BE2C (cell line): ENCODE data around the gene DCX.

ENCODE experiments used
- DNase-seq: peaks from one replicate; pipeline ENCODE4 v3.0.0-alpha.2; 2020
- H3K27me3 ChIP-seq: fragments of 250-450 bp; sonication (Bioruptor Pico); 2 replicates; pipeline ENCODE4 v1.5.1; 2020; ENCODE audit warnings: mild to moderate bottlenecking
- H3K36me3 ChIP-seq: fragments of 250-450 bp; sonication (Bioruptor Pico); 2 replicates; pipeline ENCODE4 v1.5.1; 2020; ENCODE audit warnings: mild to moderate bottlenecking
- H3K4me1 ChIP-seq: fragments of 250-450 bp; sonication (Bioruptor Pico); 2 replicates; pipeline ENCODE4 v1.5.1; 2020
- H3K4me3 ChIP-seq: 2 replicates; pipeline ENCODE4 v1.5.1; 2011; ENCODE audit warnings: low read depth, low read length
- H3K9me3 ChIP-seq: fragments of 250-450 bp; sonication (Bioruptor Pico); 2 replicates; pipeline ENCODE4 v1.5.1; 2020
- TF ChIP-seq, protein P1 (sequence below): IDR thresholded peaks from 2 replicates; pipeline ENCODE4 v1.5.1; 2012; ENCODE audit warnings: mild to moderate bottlenecking, low read depth, low read length

Gene DCX

DNA sequence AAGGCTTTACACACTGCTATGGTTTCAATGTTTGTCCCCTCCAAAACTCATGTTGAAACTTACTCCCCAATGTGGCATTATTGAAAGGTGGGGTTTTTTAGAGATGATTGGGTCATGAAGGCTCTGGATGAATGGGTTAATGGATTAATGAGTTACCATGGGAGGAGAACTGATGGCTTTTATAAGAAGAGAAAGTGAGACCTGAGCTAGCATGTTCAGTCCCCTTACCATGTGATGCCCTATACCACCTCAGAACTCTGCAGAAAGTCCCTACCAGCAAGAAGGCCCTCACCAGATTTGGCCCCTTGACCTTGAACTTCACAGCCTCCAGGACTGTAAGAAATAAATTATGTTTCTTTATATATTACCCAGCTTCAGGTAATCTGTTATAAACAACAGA is 72.8 kb downstream of the DCX start:
- TF ChIP-seq, protein P1, sequence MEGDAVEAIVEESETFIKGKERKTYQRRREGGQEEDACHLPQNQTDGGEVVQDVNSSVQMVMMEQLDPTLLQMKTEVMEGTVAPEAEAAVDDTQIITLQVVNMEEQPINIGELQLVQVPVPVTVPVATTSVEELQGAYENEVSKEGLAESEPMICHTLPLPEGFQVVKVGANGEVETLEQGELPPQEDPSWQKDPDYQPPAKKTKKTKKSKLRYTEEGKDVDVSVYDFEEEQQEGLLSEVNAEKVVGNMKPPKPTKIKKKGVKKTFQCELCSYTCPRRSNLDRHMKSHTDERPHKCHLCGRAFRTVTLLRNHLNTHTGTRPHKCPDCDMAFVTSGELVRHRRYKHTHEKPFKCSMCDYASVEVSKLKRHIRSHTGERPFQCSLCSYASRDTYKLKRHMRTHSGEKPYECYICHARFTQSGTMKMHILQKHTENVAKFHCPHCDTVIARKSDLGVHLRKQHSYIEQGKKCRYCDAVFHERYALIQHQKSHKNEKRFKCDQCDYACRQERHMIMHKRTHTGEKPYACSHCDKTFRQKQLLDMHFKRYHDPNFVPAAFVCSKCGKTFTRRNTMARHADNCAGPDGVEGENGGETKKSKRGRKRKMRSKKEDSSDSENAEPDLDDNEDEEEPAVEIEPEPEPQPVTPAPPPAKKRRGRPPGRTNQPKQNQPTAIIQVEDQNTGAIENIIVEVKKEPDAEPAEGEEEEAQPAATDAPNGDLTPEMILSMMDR, result no peak
- H3K4me3 ChIP-seq, result no peak overlapping the region
- no peaks in the 10 kb centered on the region for H3K36me3 ChIP-seq

DNA sequence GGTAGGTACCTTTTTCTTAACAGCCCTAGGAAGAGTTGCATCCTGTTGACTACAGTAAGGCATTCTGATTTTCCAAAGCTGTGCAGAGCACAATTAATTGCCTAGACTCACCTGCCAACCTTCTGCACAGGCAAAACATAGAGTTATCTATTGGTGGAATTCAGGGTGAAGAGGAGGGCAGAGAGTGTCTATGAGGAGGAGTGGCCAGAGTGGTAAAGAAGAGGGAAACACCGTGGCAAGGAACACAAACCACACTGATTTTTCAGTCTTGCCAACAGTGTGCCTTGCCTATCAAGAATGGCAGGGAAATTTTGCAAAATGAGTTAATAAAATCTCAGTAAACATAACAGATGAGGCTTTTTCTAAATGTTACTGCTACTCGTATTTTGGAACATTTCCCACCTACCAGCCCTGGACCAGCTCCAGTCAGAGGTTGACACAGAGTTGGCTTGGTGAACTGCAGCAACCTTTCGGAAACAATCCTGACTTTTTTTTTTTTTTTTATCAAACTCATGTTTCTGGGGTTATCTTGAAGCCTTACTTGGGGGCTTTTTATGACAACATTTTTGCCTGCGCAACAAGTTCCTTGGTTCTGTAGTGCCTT is 73.8 kb downstream of the DCX start:
- no peak overlapping the region for H3K4me3 ChIP-seq
- no peaks in the 10 kb centered on the region for H3K4me1 ChIP-seq
- H3K36me3 ChIP-seq, result no peaks in the 10 kb centered on the region
- TF ChIP-seq, protein P1, result no peak
- H3K9me3 ChIP-seq, result no peaks in the 10 kb centered on the region
- no peak for DNase-seq
- no peaks in the 10 kb centered on the region for H3K27me3 ChIP-seq

More for the DNA sequence above, 72.8 kb downstream of the DCX start:
- no peaks in the 10 kb centered on the region for H3K4me1 ChIP-seq
- H3K9me3 ChIP-seq, result no peaks in the 10 kb centered on the region
- no peak for DNase-seq
- H3K27me3 ChIP-seq, result no peaks in the 10 kb centered on the region

DNA sequence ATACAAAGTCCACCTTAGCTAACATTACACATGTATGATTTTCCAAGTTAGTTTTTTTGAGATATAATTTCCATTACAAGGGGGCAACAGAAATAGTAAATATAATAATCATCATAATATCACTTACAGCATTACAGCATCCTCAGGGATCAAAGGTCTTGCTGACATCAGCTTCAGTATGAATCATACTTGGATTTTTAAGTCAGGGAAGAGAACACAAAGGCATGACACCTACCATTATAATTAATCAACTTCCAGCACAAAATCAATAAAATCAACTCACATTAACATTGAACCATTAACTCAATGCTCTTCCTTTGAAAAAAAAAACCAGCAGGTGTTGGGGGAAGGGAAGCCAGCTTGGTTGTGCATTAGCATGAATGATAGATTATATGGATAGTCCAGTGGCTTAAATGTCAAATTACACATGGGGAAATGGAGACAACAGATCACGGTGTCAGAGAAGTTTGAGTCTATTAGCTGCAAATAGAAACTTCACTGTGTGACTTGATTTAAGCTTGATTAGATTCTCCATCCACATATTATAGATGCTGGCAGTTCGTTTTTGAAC is 74.8 kb downstream of the DCX start:
- Histone ChIP-seq H3K9me3 (no peaks in the 10 kb centered on the region), H3K27me3 (no peaks in the 10 kb centered on the region), H3K4me3 (no peak overlapping the region), H3K4me1 (no peaks in the 10 kb centered on the region), H3K36me3 (no peaks in the 10 kb centered on the region)
- no peak for DNase-seq
- TF ChIP-seq, protein P1, result no peak

DNA sequence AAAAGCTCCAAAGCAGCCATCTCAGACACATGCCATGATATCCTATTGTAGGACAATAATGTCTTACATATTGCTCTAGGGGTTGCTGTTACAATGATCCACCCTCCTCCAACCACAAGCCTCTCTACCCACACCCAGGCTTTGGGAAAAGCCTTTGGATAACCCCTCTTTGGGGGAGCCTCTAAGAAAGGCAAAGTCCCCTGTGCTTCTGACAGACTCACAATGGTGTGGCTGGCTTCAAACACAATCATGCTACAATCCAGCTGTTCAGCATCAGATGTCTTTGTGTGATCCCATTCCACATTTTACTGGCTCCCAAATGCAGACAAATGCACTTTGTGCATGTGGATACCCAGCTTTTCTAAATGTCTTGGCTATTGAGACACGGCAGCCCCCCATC is 75.9 kb downstream of the DCX start:
- no peak for DNase-seq
- TF ChIP-seq, protein P1, result no peak
- no peaks in the 10 kb centered on the region for H3K36me3 ChIP-seq
- no peaks in the 10 kb centered on the region for H3K9me3 ChIP-seq
- no peaks in the 10 kb centered on the region for H3K4me1 ChIP-seq
- no peaks in the 10 kb centered on the region for H3K27me3 ChIP-seq
- no peak overlapping the region for H3K4me3 ChIP-seq

DNA sequence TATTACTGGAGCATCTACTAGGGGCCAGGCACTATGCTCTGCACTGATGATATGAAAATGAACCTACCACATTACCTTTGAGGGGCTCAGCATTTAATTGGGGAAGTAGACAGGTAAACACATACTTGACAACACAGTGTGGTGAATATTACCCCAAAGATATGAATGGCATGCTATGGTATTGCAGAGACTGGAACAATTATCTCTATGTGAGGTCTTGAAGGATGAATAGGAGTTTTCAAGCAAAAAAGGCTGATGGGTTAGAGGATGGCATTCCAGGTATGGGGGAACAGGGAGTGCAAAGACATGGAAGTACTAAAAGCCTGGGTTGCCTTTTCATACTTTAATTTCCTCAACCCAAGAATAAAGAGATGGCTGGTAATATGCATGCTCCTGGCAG is 82.6 kb downstream of the DCX start:
- Histone ChIP-seq H3K4me1 (no peaks in the 10 kb centered on the region), H3K36me3 (no peaks in the 10 kb centered on the region), H3K9me3 (no peaks in the 10 kb centered on the region), H3K27me3 (no peaks in the 10 kb centered on the region), H3K4me3 (no peak overlapping the region)
- TF ChIP-seq, protein P1, result no peak
- no peak for DNase-seq

DNA sequence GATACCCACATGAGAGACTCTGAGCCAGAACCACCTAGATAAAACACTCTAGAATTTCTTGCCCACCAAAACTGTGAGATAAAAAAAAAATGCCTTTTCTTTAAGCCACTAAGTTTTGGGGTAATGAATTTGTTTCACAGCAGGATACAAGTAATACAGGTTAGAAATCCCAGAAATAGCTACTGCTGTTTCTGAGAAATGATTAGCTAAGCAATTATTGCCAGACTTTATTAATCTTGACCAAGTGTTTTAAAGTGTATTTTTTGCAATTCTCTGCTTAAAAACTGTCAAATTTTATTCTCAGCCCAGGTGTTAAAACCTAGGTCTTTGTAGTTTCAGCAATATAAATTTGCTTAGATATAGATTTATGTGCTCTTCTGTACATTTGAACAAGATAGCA is 83.1 kb downstream of the DCX start:
- H3K4me3 ChIP-seq, result no peak overlapping the region
- no peak for DNase-seq
- H3K9me3 ChIP-seq, result no peaks in the 10 kb centered on the region
- no peaks in the 10 kb centered on the region for H3K36me3 ChIP-seq
- TF ChIP-seq, protein P1, result no peak
- no peaks in the 10 kb centered on the region for H3K27me3 ChIP-seq
- H3K4me1 ChIP-seq, result no peaks in the 10 kb centered on the region
